Activated CD4-positive, alpha-beta T cell treated with anti-CD3 and anti-CD28 coated beads, Interleukin-2, amount 50 U/mL, for 48 hours (primary cell): ENCODE data around the gene HDGFL2.

Source experiments
- DNase-seq, 2 experiments: peaks; one replicate each; pipeline ENCODE4 v3.0.0-alpha.2; 2020

HDGFL2 gene

GRCh38 chr19:4472174-4472974, at the start of gene HDGFL2:
Gene HDGFL2, plus strand, starts transcription at chr19:4472297. Its CDS starts 54 bp downstream, at chr19:4472351.
- no peak for DNase-seq

GRCh38 chr19:4423416-4424126, 48.5 kb upstream of the HDGFL2 start:
- no peak for DNase-seq

- no peak for DNase-seq
These were observed 46.6 kb upstream of the HDGFL2 start for GRCh38 chr19:4425537-4425936.

- no peak for DNase-seq
These were observed 43.6 kb upstream of the HDGFL2 start for GRCh38 chr19:4428326-4428975.

GRCh38 chr19:4429256-4429655, 42.8 kb upstream of the HDGFL2 start:
- no peak for DNase-seq

- DNase-seq: no peak
These were observed 42.3 kb upstream of the HDGFL2 start for GRCh38 chr19:4429771-4430171.

- DNase-seq: no peak
These were observed 41.3 kb upstream of the HDGFL2 start for GRCh38 chr19:4430760-4431159.

- DNase-seq: no peak
These were observed 40.8 kb upstream of the HDGFL2 start for GRCh38 chr19:4431296-4431695.

- DNase-seq: no peak
These were observed 40.1 kb upstream of the HDGFL2 start for GRCh38 chr19:4431808-4432674.

GRCh38 chr19:4432918-4433506, 39.1 kb upstream of the HDGFL2 start:
- no peak for DNase-seq

GRCh38 chr19:4434391-4434790, 37.7 kb upstream of the HDGFL2 start:
- DNase-seq: no peak

- DNase-seq: no peak
These were observed 35.9 kb upstream of the HDGFL2 start for GRCh38 chr19:4436231-4436630.

- DNase-seq: no peak
These were observed 35.0 kb upstream of the HDGFL2 start for GRCh38 chr19:4437103-4437502.

GRCh38 chr19:4439243-4439642, 32.9 kb upstream of the HDGFL2 start:
- no peak for DNase-seq

- DNase-seq: no peak
These were observed 29.9 kb upstream of the HDGFL2 start for GRCh38 chr19:4441994-4442818.

- DNase-seq: no peak
These were observed 29.3 kb upstream of the HDGFL2 start for GRCh38 chr19:4442819-4443146.

GRCh38 chr19:4443188-4443587, 28.9 kb upstream of the HDGFL2 start:
- no peak for DNase-seq

GRCh38 chr19:4443966-4444764, 27.9 kb upstream of the HDGFL2 start:
- no peak for DNase-seq

GRCh38 chr19:4444765-4445741, 27.0 kb upstream of the HDGFL2 start:
- no peak for DNase-seq
